Aorta (tissue), 5 donors: Measurements from ENCODE around the gene OLIG1. TPM values are rescaled to one million over a fixed set of nuclear protein-coding genes. Genes with fewer than 3 reads are reported as not detected.

ENCODE experiments used
- ATAC-seq: fragments of 200-7000 bp; cut with Tn5 transposase; one replicate; pipeline ENCODE4 v1.9.1; 2022; ENCODE audit warnings: moderate library complexity; ENCODE audit not compliant: low FRiP score
- DNase-seq, 2 donors: peaks; one replicate each; pipeline ENCODE4 v3.0.0-alpha.2; 2020
- H3K27ac ChIP-seq, 2 donors: one replicate each; pipeline ENCODE4 v1.5.1; 2013; ENCODE audit warnings: low read length in 2 of 2, mild to moderate bottlenecking in 2 of 2, moderate library complexity in 2 of 2, control low read depth in 1 of 2, inconsistent platforms in 1 of 2, low read depth in 1 of 2
- H3K27me3 ChIP-seq, 2 donors: one replicate each; pipeline ENCODE4 v1.6.1; 2013; ENCODE audit warnings: control low read depth in 1 of 2, low read length in 1 of 2, mild to moderate bottlenecking in 1 of 2, moderate library complexity in 1 of 2; ENCODE audit not compliant: insufficient read depth in 2 of 2, control insufficient read depth in 1 of 2
- H3K36me3 ChIP-seq, 2 donors: one replicate each; pipeline ENCODE4 v1.6.1; 2013; ENCODE audit warnings: control low read depth in 1 of 2, low read length in 1 of 2, mild to moderate bottlenecking in 1 of 2; ENCODE audit not compliant: insufficient read depth in 2 of 2, control insufficient read depth in 1 of 2
- H3K4me1 ChIP-seq, 2 donors: one replicate each; pipeline ENCODE4 v1.6.1; 2013; ENCODE audit warnings: low read length in 2 of 2, control low read depth in 1 of 2, mild to moderate bottlenecking in 1 of 2, moderate library complexity in 1 of 2; ENCODE audit not compliant: insufficient read depth in 2 of 2, control insufficient read depth in 1 of 2
- H3K4me3 ChIP-seq, 2 donors: one replicate each; pipeline ENCODE4 v1.5.1; 2013; ENCODE audit warnings: low read length in 2 of 2, control low read depth in 1 of 2, mild to moderate bottlenecking in 1 of 2
- H3K9me3 ChIP-seq: one replicate; pipeline ENCODE4 v1.6.1; 2013; ENCODE audit warnings: mild to moderate bottlenecking, low read length; ENCODE audit not compliant: control insufficient read depth
- WGBS, 2 donors: extraction: QIAGEN DNeasy Blood & Tissue Kit; methylation state at CpG; one replicate each; pipeline ENCODE4 v1.1.7; 2013; 5-methylcytosine and 5-hydroxymethylcytosine counted together
- intact Hi-C, 2 donors: fragments of 100-400 bp; cut with DNase I; formaldehyde crosslinking; loops; one replicate each; pipeline versions ENCODE4 v1.14.2 to v1.15.0; 2022
- polyA plus RNA-seq, 2 donors: library from polyadenylated mRNA; stranded (reverse); fragments of 200-250 nt; gene quantifications; one replicate each; pipeline ENCODE4 v1.2.3, GENCODE V29; 2013
- total RNA-seq, 2 donors: library from RNA; stranded (reverse); fragmentation: NEBNext Ultra II Directional; extraction: Animal tissue kit (Norgen Biotek cat#: 25700); gene quantifications; one replicate each; pipeline ENCODE4 v1.2.1, GENCODE V29; 2021
- donor health status: healthy with polysubstance abuse.
- donor health status: Bipolar disorder and iron deficiency.
- donor health status: DM: no; HTN: no; CAD: no.
- donor health status: DM: no; HTN: no; CAD: no.
- donor health status: DM: yes; HTN: yes; CAD: no.

Gene OLIG1
- total and polyA plus RNA-seq, 4 donors = not detected

GRCh38 chr21:33037501-33037900 lies 32.4 kb upstream of the OLIG1 start:
- WGBS, 2 donors = 79 to 82% methylated on average over 3 of the region's 3 CpGs
- DNase-seq (no peak), ATAC-seq (no peak)
- Histone ChIP-seq H3K36me3 (no peaks in the 10 kb centered on the region), H3K27ac (no peak overlapping the region), H3K4me3 (no peak overlapping the region), H3K27me3 (peaks cover 0 to 1% of the 10 kb centered on the region in 2 donors), H3K9me3 (peaks cover 2% of the 10 kb centered on the region), H3K4me1 (no peaks in the 10 kb centered on the region)
- intact Hi-C loops = no loop called here

GRCh38 chr21:33039536-33039935 lies 30.4 kb upstream of the OLIG1 start:
- ATAC-seq (no peak), DNase-seq (no peak)
- intact Hi-C loops = no loop called here
- Histone ChIP-seq H3K36me3 (no peaks in the 10 kb centered on the region), H3K4me3 (no peak overlapping the region), H3K9me3 (peaks cover 3% of the 10 kb centered on the region), H3K4me1 (no peaks in the 10 kb centered on the region), H3K27ac (no peak overlapping the region), H3K27me3 (peaks cover 0 to 1% of the 10 kb centered on the region in 2 donors)
- WGBS, 2 donors = 60 to 78% methylated on average over 7 of the region's 7 CpGs

- Histone ChIP-seq H3K27ac (no peak overlapping the region), H3K36me3 (no peaks in the 10 kb centered on the region), H3K4me1 (no peaks in the 10 kb centered on the region), H3K4me3 (no peak overlapping the region), H3K9me3 (peaks cover 3% of the 10 kb centered on the region), H3K27me3 (peaks cover 0 to 1% of the 10 kb centered on the region in 2 donors)
- 95 to 98% methylated on average over 3 of the region's 3 CpGs for WGBS, 2 donors
- no peak for DNase-seq
- intact Hi-C loops = no loop called here
- ATAC-seq = no peak
Measured at GRCh38 chr21:33040215-33040614, 29.7 kb upstream of the OLIG1 start.

- peak in 1 of 2 donors; percentile 10 for DNase-seq
- no peak for ATAC-seq
- Histone ChIP-seq H3K36me3 (no peaks in the 10 kb centered on the region), H3K9me3 (peaks cover 3% of the 10 kb centered on the region), H3K27ac (no peak overlapping the region), H3K4me3 (no peak overlapping the region), H3K4me1 (no peaks in the 10 kb centered on the region), H3K27me3 (no peaks in the 10 kb centered on the region)
- intact Hi-C loops = no loop called here
- WGBS, 2 donors = 41 to 64% methylated on average over 2 of the region's 2 CpGs
Measured at GRCh38 chr21:33041981-33042380, 28.0 kb upstream of the OLIG1 start.

- ATAC-seq (no peak), DNase-seq (no peak)
- Histone ChIP-seq H3K4me3 (no peak overlapping the region), H3K27ac (no peak overlapping the region), H3K9me3 (peaks cover 3% of the 10 kb centered on the region), H3K36me3 (no peaks in the 10 kb centered on the region), H3K4me1 (no peaks in the 10 kb centered on the region), H3K27me3 (no peaks in the 10 kb centered on the region)
- WGBS, 2 donors = 16 to 22% methylated on average over 4 of the region's 4 CpGs
- intact Hi-C loops = no loop called here
Measured at GRCh38 chr21:33042812-33043211, 27.1 kb upstream of the OLIG1 start.

- H3K9me3 ChIP-seq = peaks cover 2% of the 10 kb centered on the region
- no peaks in the 10 kb centered on the region for H3K27me3 ChIP-seq
- H3K36me3 ChIP-seq = no peaks in the 10 kb centered on the region
- no peak overlapping the region for H3K27ac ChIP-seq
- no peaks in the 10 kb centered on the region for H3K4me1 ChIP-seq
- H3K4me3 ChIP-seq = no peak overlapping the region
- DNase-seq (no peak), ATAC-seq (no peak)
- WGBS, 2 donors = 66 to 73% methylated on average over 8 of the region's 8 CpGs
- intact Hi-C loops = no loop called here
Measured at GRCh38 chr21:33046455-33046854, 23.5 kb upstream of the OLIG1 start.

GRCh38 chr21:33047231-33047630 lies 22.7 kb upstream of the OLIG1 start:
- intact Hi-C loops = no loop called here
- no peak for DNase-seq
- Histone ChIP-seq H3K4me3 (no peak overlapping the region), H3K27me3 (no peaks in the 10 kb centered on the region), H3K36me3 (no peaks in the 10 kb centered on the region), H3K4me1 (no peaks in the 10 kb centered on the region), H3K9me3 (peaks cover 1% of the 10 kb centered on the region), H3K27ac (no peak overlapping the region)
- no peak for ATAC-seq
- WGBS, 2 donors = 58 to 68% methylated on average over 5 of the region's 5 CpGs

GRCh38 chr21:33051925-33052324 lies 18.0 kb upstream of the OLIG1 start:
- intact Hi-C loops = no loop called here
- Histone ChIP-seq H3K36me3 (no peaks in the 10 kb centered on the region), H3K9me3 (no peaks in the 10 kb centered on the region), H3K4me1 (no peaks in the 10 kb centered on the region), H3K27me3 (no peaks in the 10 kb centered on the region), H3K27ac (no peak overlapping the region), H3K4me3 (no peak overlapping the region)
- DNase-seq = no peak
- 85 to 86% methylated on average over 16 of the region's 16 CpGs for WGBS, 2 donors
- no peak for ATAC-seq

- no peak for DNase-seq
- Histone ChIP-seq H3K27ac (no peak overlapping the region), H3K27me3 (no peaks in the 10 kb centered on the region), H3K4me1 (no peaks in the 10 kb centered on the region), H3K9me3 (no peaks in the 10 kb centered on the region), H3K36me3 (no peaks in the 10 kb centered on the region), H3K4me3 (no peak overlapping the region)
- intact Hi-C loops = no loop called here
- no peak for ATAC-seq
Measured at GRCh38 chr21:33053951-33054350, 16.0 kb upstream of the OLIG1 start.
